ENCODE data around the gene WHRN.

DNA sequence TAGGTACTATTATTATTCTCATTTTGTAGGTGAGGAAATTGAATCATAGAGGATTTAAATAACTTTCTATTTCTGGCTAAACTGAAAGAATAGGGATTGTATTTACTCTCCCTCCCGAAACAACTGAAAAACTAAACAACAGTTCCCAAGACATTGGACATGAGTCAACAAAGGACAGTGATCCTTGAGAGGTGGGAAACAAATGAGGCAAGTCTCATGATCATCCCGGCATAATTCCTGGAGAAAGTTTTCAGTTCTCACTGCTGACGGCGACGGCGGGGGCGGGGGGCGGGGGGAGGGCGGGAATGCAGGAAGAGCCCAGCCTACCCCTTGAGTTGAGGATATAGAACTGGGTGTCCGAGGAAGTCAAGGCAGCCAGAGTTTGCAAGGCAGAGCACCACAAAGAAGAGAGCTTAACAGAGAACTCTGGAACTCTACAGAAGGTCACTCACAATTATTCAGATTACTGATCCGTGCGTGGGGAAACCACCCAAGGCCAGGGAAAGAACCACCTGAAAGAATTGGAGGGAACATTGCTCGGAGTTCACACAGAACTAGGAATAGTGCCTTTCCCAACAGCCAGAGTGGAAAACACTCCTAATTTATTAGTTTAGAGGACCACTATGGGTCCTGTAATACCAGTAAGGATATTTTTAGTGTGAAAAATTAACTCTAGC lies 27.4 kb upstream of the WHRN start:
- TF ChIP-seq CTCF (IDR thresholded peaks at IDR 0.05), result no peak
- no peak for TF ChIP-seq POLR2A (IDR thresholded peaks at IDR 0.05)
- TF ChIP-seq EP300 (IDR thresholded peaks at IDR 0.05), result no peak

Data from tibial nerve (tissue), 4 donors.